ENCODE data around the gene SP140L.
A peak's percentile ranks its signal among the peaks of the same experiment; 100 is the strongest.

Gene SP140L

DNA sequence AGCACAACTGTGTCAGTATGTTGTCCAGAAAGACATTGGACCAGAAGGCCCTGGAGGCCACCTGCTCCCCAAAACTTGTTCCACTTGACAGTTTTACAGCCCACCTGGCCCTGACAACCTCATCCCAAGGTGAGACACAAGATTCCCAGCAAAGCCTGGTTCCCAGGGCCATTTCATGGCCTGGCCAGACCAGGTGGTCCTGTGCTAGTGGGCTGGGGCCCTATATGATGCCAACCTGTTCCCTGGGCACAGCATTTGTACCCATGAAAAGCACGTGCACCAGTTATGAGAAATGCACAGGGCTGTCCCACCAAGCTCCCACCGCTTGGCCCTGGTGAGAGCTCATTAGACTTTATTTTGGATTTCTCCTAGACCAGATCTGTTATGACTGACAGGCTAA, 6.0 kb upstream of the SP140L start:
- no peak overlapping the region for H2AFZ ChIP-seq (ENCODE audit: low read depth, low read length)
- peaks cover 6% of the 10 kb centered on the region for H3K36me3 ChIP-seq (replicated peaks; ENCODE audit: low read depth, low read length)
- no peak overlapping the region for H3K27ac ChIP-seq (ENCODE audit: low read length)
- H3K4me2 ChIP-seq (ENCODE audit: low read length): no peak overlapping the region
- no peaks in the 10 kb centered on the region for H3K79me2 ChIP-seq (ENCODE audit: low read length)
- H4K20me1 ChIP-seq (ENCODE audit: insufficient read depth, low read length): no peaks in the 10 kb centered on the region
- H3K9me3 ChIP-seq (ENCODE audit: insufficient read depth, low read length): peaks cover 4% of the 10 kb centered on the region; the same call in 1 of the 2 replicates
- H3K4me3 ChIP-seq (ENCODE audit: low read length): no peak overlapping the region
- no peaks in the 10 kb centered on the region for H3K27me3 ChIP-seq (ENCODE audit: low read depth, low read length)
- no peak overlapping the region for H3K9ac ChIP-seq (ENCODE audit: low read length)
- TF ChIP-seq EZH2phosphoT487 (IDR thresholded peaks at IDR 0.05; ENCODE audit: low read depth): no peak
- TF ChIP-seq, protein P1, sequence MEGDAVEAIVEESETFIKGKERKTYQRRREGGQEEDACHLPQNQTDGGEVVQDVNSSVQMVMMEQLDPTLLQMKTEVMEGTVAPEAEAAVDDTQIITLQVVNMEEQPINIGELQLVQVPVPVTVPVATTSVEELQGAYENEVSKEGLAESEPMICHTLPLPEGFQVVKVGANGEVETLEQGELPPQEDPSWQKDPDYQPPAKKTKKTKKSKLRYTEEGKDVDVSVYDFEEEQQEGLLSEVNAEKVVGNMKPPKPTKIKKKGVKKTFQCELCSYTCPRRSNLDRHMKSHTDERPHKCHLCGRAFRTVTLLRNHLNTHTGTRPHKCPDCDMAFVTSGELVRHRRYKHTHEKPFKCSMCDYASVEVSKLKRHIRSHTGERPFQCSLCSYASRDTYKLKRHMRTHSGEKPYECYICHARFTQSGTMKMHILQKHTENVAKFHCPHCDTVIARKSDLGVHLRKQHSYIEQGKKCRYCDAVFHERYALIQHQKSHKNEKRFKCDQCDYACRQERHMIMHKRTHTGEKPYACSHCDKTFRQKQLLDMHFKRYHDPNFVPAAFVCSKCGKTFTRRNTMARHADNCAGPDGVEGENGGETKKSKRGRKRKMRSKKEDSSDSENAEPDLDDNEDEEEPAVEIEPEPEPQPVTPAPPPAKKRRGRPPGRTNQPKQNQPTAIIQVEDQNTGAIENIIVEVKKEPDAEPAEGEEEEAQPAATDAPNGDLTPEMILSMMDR (IDR thresholded peaks at IDR 0.05; ENCODE audit: low read depth, low read length): no peak
- H3K4me1 ChIP-seq (ENCODE audit: low read length): peaks cover 34% of the 10 kb centered on the region

GRCh38 chr2:230322561-230323384, 4.2 kb upstream of the SP140L start:
- H3K4me2 ChIP-seq (ENCODE audit: low read length): peak overlapping the region; percentile 59

GRCh38 chr2:230323385-230324106, 3.4 kb upstream of the SP140L start:
- Histone ChIP-seq H3K27ac (ENCODE audit: low read length) (no peak overlapping the region), H3K9ac (ENCODE audit: low read length) (no peak overlapping the region), H3K4me3 (ENCODE audit: low read length) (peak overlapping the region; percentile 55; the same call in 1 of the 2 replicates), H3K4me1 (ENCODE audit: low read length) (peaks cover 43% of the 10 kb centered on the region), H3K9me3 (ENCODE audit: insufficient read depth, low read length) (peaks cover 4% of the 10 kb centered on the region; the same call in 1 of the 2 replicates), H4K20me1 (ENCODE audit: insufficient read depth, low read length) (no peaks in the 10 kb centered on the region), H2AFZ (ENCODE audit: low read depth, low read length) (no peak overlapping the region), H3K79me2 (ENCODE audit: low read length) (peaks cover 7% of the 10 kb centered on the region), H3K36me3 (replicated peaks; ENCODE audit: low read depth, low read length) (peaks cover 10% of the 10 kb centered on the region), H3K27me3 (ENCODE audit: low read depth, low read length) (no peaks in the 10 kb centered on the region), H3K4me2 (ENCODE audit: low read length) (peak overlapping the region; percentile 59)
- TF ChIP-seq EZH2phosphoT487 (IDR thresholded peaks at IDR 0.05; ENCODE audit: low read depth): no peak
- TF ChIP-seq, protein P1 (IDR thresholded peaks at IDR 0.05; ENCODE audit: low read depth, low read length): peak; percentile 52; the same call in 1 of the 2 replicates

More at GRCh38 chr2:230322561-230323384, 4.2 kb upstream of the SP140L start:
- Histone ChIP-seq H3K4me1 (ENCODE audit: low read length) (peaks cover 43% of the 10 kb centered on the region), H3K27ac (ENCODE audit: low read length) (no peak overlapping the region), H4K20me1 (ENCODE audit: insufficient read depth, low read length) (no peaks in the 10 kb centered on the region), H3K9me3 (ENCODE audit: insufficient read depth, low read length) (peaks cover 4% of the 10 kb centered on the region; the same call in 1 of the 2 replicates), H3K27me3 (ENCODE audit: low read depth, low read length) (no peaks in the 10 kb centered on the region), H2AFZ (ENCODE audit: low read depth, low read length) (no peak overlapping the region), H3K4me3 (ENCODE audit: low read length) (peak overlapping the region; percentile 55; the same call in 1 of the 2 replicates), H3K79me2 (ENCODE audit: low read length) (no peaks in the 10 kb centered on the region), H3K36me3 (replicated peaks; ENCODE audit: low read depth, low read length) (peaks cover 6% of the 10 kb centered on the region), H3K9ac (ENCODE audit: low read length) (no peak overlapping the region)
- TF ChIP-seq EZH2phosphoT487 (IDR thresholded peaks at IDR 0.05; ENCODE audit: low read depth): no peak
- TF ChIP-seq, protein P1 (IDR thresholded peaks at IDR 0.05; ENCODE audit: low read depth, low read length): no peak; the same call in 1 of the 2 replicates

DNA sequence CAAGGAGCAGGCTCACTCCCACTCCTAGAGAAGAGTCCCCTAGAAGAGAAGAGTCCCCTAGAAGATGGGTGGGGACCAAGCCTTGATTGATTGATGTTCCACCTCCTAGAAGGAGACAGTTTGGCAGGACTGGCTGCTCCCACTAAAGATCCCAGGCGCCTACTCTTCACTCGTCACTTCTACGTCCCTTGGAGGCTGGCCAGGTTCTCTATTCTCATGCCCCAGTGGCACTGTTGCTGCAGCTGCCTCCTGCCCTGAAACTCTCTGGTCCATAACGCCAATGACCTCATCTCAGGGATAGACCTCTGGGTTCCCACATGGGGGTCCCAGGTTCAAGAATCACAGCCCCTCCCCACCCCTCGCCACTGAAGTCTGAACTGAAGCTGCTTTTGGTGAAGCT, 2.5 kb upstream of the SP140L start:
- H3K4me2 ChIP-seq (ENCODE audit: low read length): no peak overlapping the region
- peaks cover 13% of the 10 kb centered on the region for H3K79me2 ChIP-seq (ENCODE audit: low read length)
- peaks cover 4% of the 10 kb centered on the region; the same call in 1 of the 2 replicates for H3K9me3 ChIP-seq (ENCODE audit: insufficient read depth, low read length)
- no peak overlapping the region for H3K4me3 ChIP-seq (ENCODE audit: low read length)
- H3K9ac ChIP-seq (ENCODE audit: low read length): no peak overlapping the region
- no peak overlapping the region for H2AFZ ChIP-seq (ENCODE audit: low read depth, low read length)
- H3K27ac ChIP-seq (ENCODE audit: low read length): no peak overlapping the region
- H3K36me3 ChIP-seq (replicated peaks; ENCODE audit: low read depth, low read length): peaks cover 17% of the 10 kb centered on the region
- no peak for TF ChIP-seq EZH2phosphoT487 (IDR thresholded peaks at IDR 0.05; ENCODE audit: low read depth)
- peaks cover 37% of the 10 kb centered on the region for H3K4me1 ChIP-seq (ENCODE audit: low read length)
- no peaks in the 10 kb centered on the region for H4K20me1 ChIP-seq (ENCODE audit: insufficient read depth, low read length)
- no peaks in the 10 kb centered on the region for H3K27me3 ChIP-seq (ENCODE audit: low read depth, low read length)

All from OCI-LY3 (cell line).